H1 (cell line): ENCODE data around the gene RFT1. TPM values are rescaled to one million over a fixed set of nuclear protein-coding genes. Genes with fewer than 3 reads are reported as not detected.
A peak's percentile ranks its signal among the peaks of the same experiment; 100 is the strongest.

Experiments used
- ASH2L ChIP-seq: fragments of 200-600, 300-600 bp; sonication (generic); IDR thresholded peaks from one replicate; pipeline ENCODE4 v1.7.1; 2017; ENCODE audit warnings: low read length
- CBX8 ChIP-seq: fragments of 300-800, 300-1000 bp; sonication (generic); IDR thresholded peaks from 2 replicates; pipeline ENCODE4 v1.7.1; 2016; ENCODE audit warnings: low read depth, low read length, borderline replicate concordance
- EZH2 ChIP-seq: fragments of 200-600 bp; sonication (generic); IDR thresholded peaks from 2 replicates; pipeline ENCODE4 v1.7.1; 2012; ENCODE audit warnings: low read depth, mild to moderate bottlenecking, moderate library complexity, low read length, inconsistent platforms; ENCODE audit not compliant: severe bottlenecking
- GTF2F1 ChIP-seq: IDR thresholded peaks from 2 replicates; pipeline ENCODE4 v1.6.1; 2012; ENCODE audit warnings: low read depth, low read length, improper control_type of control experiment, borderline replicate concordance
- KDM4A ChIP-seq: IDR thresholded peaks from one replicate; pipeline ENCODE4 v1.7.1; 2012; ENCODE audit warnings: low read depth, mild to moderate bottlenecking, moderate library complexity, low read length, inconsistent platforms; ENCODE audit not compliant: severe bottlenecking
- RFX5 ChIP-seq: IDR thresholded peaks from 2 replicates; pipeline ENCODE4 v1.6.1; 2011; ENCODE audit warnings: low read depth, low read length, improper control_type of control experiment, borderline replicate concordance
- SIN3A ChIP-seq, 2 experiments: IDR thresholded peaks in 1 of 2; conservative IDR thresholded peaks in 1 of 2; 2 replicates each; pipeline ENCODE4 v1.6.1; 2011 to 2012; ENCODE audit warnings: low read length in 2 of 2, improper control_type of control experiment in 1 of 2, low read depth in 1 of 2, mild to moderate bottlenecking in 1 of 2
- SP1 ChIP-seq: IDR thresholded peaks from 2 replicates; pipeline ENCODE4 v1.6.1; 2011; ENCODE audit warnings: low read depth, low read length
- TBP ChIP-seq: IDR thresholded peaks from 2 replicates; pipeline ENCODE4 v1.6.1; 2011; ENCODE audit warnings: low read depth, low read length, improper control_type of control experiment
- polyA plus RNA-seq, 7 experiments: library from polyadenylated mRNA; depleted of rRNA in 3 of 7; stranded (reverse) in 5 of 7; unstranded in 2 of 7; fragments of >200 nt in 5 of 7; fragments of 200-250 nt in 2 of 7; gene quantifications; 1 replicate in 5 of 7; 2 replicates in 1 of 7; 4 replicates in 1 of 7; pipeline versions ENCODE4 v1.2.1 to v1.2.3, GENCODE V29; 2011 to 2013; ENCODE audit warnings: missing spikeins in 2 of 7, mixed read lengths in 2 of 7
- total RNA-seq: library from RNA; stranded (reverse); fragmentation: NEBNext Ultra II Directional; extraction: Animal tissue kit (Norgen Biotek cat#: 25700); gene quantifications from 2 replicates; pipeline ENCODE4 v1.2.1, GENCODE V29; 2021
- TF ChIP-seq, protein P1 (sequence below): fragments of 300-600 bp; sonication (generic); IDR thresholded peaks from 2 replicates; pipeline ENCODE4 v1.7.1; 2012; ENCODE audit warnings: low read length, moderate library complexity, mild to moderate bottlenecking, inconsistent platforms; ENCODE audit not compliant: insufficient replicate concordance
- TF ChIP-seq, protein P2 (sequence below): IDR thresholded peaks from 2 replicates; pipeline ENCODE4 v1.6.1; 2012; ENCODE audit warnings: inconsistent platforms

RFT1 gene
- total and polyA plus RNA-seq, 2 of the 8 experiments (the other 6 are each of a cell fraction or from before 2014, with no cell fraction given): 27.7 to 42.4 TPM

DNA sequence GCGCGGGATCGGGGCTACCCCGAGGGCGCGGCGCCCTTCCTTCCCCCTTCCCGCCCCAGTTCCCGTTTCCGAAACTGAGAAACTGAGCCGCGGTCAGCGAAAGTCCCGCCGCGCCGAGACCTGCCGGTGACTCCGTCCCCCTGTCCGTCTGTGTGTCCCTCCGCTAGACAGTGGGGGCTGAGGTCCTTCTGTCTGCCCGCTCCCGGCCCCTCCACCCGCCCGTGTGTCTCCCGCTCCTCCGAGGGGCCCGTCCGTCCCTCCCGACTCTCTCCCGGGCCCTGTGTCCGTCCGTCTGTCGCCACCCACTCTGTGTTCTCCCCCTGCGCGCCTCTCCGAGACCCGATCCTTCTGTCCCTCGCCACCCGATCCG lies 31.2 kb upstream of the RFT1 start (continued):
- TF ChIP-seq, protein P1, sequence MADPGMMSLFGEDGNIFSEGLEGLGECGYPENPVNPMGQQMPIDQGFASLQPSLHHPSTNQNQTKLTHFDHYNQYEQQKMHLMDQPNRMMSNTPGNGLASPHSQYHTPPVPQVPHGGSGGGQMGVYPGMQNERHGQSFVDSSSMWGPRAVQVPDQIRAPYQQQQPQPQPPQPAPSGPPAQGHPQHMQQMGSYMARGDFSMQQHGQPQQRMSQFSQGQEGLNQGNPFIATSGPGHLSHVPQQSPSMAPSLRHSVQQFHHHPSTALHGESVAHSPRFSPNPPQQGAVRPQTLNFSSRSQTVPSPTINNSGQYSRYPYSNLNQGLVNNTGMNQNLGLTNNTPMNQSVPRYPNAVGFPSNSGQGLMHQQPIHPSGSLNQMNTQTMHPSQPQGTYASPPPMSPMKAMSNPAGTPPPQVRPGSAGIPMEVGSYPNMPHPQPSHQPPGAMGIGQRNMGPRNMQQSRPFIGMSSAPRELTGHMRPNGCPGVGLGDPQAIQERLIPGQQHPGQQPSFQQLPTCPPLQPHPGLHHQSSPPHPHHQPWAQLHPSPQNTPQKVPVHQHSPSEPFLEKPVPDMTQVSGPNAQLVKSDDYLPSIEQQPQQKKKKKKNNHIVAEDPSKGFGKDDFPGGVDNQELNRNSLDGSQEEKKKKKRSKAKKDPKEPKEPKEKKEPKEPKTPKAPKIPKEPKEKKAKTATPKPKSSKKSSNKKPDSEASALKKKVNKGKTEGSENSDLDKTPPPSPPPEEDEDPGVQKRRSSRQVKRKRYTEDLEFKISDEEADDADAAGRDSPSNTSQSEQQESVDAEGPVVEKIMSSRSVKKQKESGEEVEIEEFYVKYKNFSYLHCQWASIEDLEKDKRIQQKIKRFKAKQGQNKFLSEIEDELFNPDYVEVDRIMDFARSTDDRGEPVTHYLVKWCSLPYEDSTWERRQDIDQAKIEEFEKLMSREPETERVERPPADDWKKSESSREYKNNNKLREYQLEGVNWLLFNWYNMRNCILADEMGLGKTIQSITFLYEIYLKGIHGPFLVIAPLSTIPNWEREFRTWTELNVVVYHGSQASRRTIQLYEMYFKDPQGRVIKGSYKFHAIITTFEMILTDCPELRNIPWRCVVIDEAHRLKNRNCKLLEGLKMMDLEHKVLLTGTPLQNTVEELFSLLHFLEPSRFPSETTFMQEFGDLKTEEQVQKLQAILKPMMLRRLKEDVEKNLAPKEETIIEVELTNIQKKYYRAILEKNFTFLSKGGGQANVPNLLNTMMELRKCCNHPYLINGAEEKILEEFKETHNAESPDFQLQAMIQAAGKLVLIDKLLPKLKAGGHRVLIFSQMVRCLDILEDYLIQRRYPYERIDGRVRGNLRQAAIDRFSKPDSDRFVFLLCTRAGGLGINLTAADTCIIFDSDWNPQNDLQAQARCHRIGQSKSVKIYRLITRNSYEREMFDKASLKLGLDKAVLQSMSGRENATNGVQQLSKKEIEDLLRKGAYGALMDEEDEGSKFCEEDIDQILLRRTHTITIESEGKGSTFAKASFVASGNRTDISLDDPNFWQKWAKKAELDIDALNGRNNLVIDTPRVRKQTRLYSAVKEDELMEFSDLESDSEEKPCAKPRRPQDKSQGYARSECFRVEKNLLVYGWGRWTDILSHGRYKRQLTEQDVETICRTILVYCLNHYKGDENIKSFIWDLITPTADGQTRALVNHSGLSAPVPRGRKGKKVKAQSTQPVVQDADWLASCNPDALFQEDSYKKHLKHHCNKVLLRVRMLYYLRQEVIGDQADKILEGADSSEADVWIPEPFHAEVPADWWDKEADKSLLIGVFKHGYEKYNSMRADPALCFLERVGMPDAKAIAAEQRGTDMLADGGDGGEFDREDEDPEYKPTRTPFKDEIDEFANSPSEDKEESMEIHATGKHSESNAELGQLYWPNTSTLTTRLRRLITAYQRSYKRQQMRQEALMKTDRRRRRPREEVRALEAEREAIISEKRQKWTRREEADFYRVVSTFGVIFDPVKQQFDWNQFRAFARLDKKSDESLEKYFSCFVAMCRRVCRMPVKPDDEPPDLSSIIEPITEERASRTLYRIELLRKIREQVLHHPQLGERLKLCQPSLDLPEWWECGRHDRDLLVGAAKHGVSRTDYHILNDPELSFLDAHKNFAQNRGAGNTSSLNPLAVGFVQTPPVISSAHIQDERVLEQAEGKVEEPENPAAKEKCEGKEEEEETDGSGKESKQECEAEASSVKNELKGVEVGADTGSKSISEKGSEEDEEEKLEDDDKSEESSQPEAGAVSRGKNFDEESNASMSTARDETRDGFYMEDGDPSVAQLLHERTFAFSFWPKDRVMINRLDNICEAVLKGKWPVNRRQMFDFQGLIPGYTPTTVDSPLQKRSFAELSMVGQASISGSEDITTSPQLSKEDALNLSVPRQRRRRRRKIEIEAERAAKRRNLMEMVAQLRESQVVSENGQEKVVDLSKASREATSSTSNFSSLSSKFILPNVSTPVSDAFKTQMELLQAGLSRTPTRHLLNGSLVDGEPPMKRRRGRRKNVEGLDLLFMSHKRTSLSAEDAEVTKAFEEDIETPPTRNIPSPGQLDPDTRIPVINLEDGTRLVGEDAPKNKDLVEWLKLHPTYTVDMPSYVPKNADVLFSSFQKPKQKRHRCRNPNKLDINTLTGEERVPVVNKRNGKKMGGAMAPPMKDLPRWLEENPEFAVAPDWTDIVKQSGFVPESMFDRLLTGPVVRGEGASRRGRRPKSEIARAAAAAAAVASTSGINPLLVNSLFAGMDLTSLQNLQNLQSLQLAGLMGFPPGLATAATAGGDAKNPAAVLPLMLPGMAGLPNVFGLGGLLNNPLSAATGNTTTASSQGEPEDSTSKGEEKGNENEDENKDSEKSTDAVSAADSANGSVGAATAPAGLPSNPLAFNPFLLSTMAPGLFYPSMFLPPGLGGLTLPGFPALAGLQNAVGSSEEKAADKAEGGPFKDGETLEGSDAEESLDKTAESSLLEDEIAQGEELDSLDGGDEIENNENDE: no peak
- TF ChIP-seq RFX5 (no peak), EZH2 (no peak), CBX8 (no peak), KDM4A (peak; percentile 15), TBP (no peak), ASH2L (no peak), GTF2F1 (no peak), SIN3A (conservative IDR thresholded peaks at IDR 0.05 in 1 of 2, IDR thresholded peaks at IDR 0.05 in 1 of 2; ENCODE audit: low read depth in 1 of 2, low read length in 2 of 2) (0 out of 4 replicates have a peak, but pooled peaks of 1 of the 2 experiments have one; percentile 62), SP1 (no peak)
- TF ChIP-seq, protein P2, sequence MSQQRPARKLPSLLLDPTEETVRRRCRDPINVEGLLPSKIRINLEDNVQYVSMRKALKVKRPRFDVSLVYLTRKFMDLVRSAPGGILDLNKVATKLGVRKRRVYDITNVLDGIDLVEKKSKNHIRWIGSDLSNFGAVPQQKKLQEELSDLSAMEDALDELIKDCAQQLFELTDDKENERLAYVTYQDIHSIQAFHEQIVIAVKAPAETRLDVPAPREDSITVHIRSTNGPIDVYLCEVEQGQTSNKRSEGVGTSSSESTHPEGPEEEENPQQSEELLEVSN: 0 out of 2 replicates have a peak, but pooled peaks have one; percentile 19
